ENCODE data around the gene STRA6.

- TF ChIP-seq, protein P1, sequence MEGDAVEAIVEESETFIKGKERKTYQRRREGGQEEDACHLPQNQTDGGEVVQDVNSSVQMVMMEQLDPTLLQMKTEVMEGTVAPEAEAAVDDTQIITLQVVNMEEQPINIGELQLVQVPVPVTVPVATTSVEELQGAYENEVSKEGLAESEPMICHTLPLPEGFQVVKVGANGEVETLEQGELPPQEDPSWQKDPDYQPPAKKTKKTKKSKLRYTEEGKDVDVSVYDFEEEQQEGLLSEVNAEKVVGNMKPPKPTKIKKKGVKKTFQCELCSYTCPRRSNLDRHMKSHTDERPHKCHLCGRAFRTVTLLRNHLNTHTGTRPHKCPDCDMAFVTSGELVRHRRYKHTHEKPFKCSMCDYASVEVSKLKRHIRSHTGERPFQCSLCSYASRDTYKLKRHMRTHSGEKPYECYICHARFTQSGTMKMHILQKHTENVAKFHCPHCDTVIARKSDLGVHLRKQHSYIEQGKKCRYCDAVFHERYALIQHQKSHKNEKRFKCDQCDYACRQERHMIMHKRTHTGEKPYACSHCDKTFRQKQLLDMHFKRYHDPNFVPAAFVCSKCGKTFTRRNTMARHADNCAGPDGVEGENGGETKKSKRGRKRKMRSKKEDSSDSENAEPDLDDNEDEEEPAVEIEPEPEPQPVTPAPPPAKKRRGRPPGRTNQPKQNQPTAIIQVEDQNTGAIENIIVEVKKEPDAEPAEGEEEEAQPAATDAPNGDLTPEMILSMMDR (conservative IDR thresholded peaks at IDR 0.05; ENCODE audit: low read length), result no peak
- no peak for TF ChIP-seq EZH2phosphoT487 (IDR thresholded peaks at IDR 0.05; ENCODE audit: borderline replicate concordance, low read depth, low read length)
Measured at GRCh38 chr15:74197176-74197965, 5.2 kb downstream of the STRA6 start.

Data from OCI-LY7 (cell line).